ENCODE measurements around the gene SPC25. TPM values are rescaled to one million over a fixed set of nuclear protein-coding genes. Genes with fewer than 3 reads are reported as not detected.

SPC25 gene
- total RNA-seq (1 to 10 TPM in 2 of 9 donors, under 1 TPM in 3, not detected in 4; 0.40 to 3.8 (median 0.79) TPM), polyA plus RNA-seq (under 1 TPM in 1 of 2 donors, not detected in 1; 0.14 TPM)
- long read RNA-seq, donor 1: 0 reads
- long read RNA-seq, donor 2: 0 reads
- long read RNA-seq, donor 3, partial matches to known transcripts: 0 of 1 reads
- long read RNA-seq, donor 3, other reads (novel, unspliced or antisense): 1 of 1 reads

DNA sequence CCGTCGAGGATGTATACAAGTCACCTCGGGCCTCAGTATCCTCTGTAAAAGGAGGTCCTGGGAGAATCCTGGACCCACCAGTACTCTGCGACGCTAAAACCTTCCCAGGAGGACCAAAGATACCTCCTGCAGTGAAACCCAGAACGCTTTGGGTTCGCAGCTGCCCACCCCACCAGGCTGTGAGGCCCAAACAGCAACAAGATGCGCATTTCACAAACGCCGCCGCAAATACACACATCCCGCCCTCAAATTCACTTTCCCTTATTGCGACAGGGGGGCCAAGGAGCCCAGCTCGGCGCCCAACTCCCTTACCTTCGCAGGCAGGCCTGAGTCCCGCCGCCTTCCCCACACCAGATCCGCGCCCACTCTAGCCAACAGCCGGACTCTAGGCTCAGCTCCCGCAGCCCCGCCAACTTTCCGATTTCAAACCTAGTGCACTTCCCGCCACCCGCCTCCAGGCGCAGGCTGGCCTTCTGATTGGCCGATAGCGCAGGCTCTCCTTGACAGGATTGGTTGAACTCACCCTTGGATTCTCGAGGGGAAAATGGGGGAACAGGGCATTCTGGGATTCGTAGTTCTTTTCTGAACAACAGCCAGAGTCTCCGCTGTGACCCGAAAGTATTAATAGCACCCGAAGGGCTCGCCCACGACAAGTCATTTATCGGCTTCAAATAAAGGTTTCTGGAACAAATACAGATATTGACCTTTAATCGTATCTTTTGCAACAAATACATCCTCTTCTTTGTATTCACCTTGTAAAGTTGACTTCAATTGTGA is at the start of gene SPC25:
TSS of gene SPC25 (minus strand) at position 425 of the 777 bp plus-strand sequence. CDS start 911 bp downstream, outside the sequence.
- intact Hi-C loops (cut with DNase I): no loop called here
- Histone ChIP-seq H3K4me1 (peaks cover 0 to 10% (median 6%) of the 10 kb centered on the region in 12 donors), H3K27me3 (no peaks in the 10 kb centered on the region), H3K9me3 (no peaks in the 10 kb centered on the region), H3K4me3 (peak within 1 kb of the TSS in 11 of 12 donors; percentile 16 to 69 (median 53)), H3K27ac (no peak within 1 kb of the TSS), H3K36me3 (no peaks in the 10 kb centered on the region)
- WGBS, 4 donors: 0 to 2% (median 1%) methylated on average over 38 of the region's 38 CpGs
- TF ChIP-seq POLR2A (IDR thresholded peaks at IDR 0.05) (no peak), CTCF (IDR thresholded peaks at IDR 0.05) (no peak)
- peak; percentile 95 to 99 (median 99) for ATAC-seq
- DNase-seq: peak; percentile 87 to 92 (median 88)

DNA sequence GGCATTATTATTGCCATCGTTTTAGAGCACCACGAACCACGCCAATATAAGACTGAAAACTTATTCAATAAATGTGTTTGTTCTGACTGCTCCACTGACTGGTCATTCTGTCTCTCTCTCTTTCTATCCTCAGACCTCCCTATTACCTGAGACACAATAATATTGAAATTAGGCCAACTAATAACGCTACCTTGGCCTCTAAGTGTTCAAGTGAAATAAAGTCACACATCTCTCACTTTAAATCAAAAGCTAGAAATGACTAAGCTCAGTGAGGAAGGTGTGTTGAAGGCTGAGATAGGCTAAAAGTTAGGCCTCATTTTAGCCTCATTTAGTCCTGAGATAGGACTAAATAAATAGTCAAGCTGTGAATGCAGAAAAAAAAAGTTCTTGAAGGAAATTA is 49.7 kb upstream of the SPC25 start:
- intact Hi-C loops (cut with DNase I): no loop called here

GRCh38 chr2:168939061-168939460 is 48.8 kb upstream of the SPC25 start:
- DNase-seq (no peak), ATAC-seq (no peak)
- H3K27me3 ChIP-seq: no peaks in the 10 kb centered on the region
- H3K9me3 ChIP-seq: no peaks in the 10 kb centered on the region
- no peak overlapping the region for H3K4me3 ChIP-seq
- 91 to 95% (median 92%) methylated on average over 1 of the region's 1 CpG for WGBS, 4 donors
- no peak overlapping the region for H3K27ac ChIP-seq
- H3K4me1 ChIP-seq: no peaks in the 10 kb centered on the region
- H3K36me3 ChIP-seq: no peaks in the 10 kb centered on the region
- intact Hi-C loops (cut with DNase I): no loop called here
- no peak for TF ChIP-seq CTCF (IDR thresholded peaks at IDR 0.05)
- no peak for TF ChIP-seq POLR2A (IDR thresholded peaks at IDR 0.05)

More for the DNA sequence above, 49.7 kb upstream of the SPC25 start:
- 90 to 95% (median 93%) methylated on average over 4 of the region's 4 CpGs for WGBS, 4 donors
- no peaks in the 10 kb centered on the region for H3K4me1 ChIP-seq
- ATAC-seq: no peak
- no peak overlapping the region for H3K4me3 ChIP-seq
- DNase-seq: no peak
- H3K36me3 ChIP-seq: no peaks in the 10 kb centered on the region
- TF ChIP-seq CTCF (IDR thresholded peaks at IDR 0.05): no peak
- no peak for TF ChIP-seq POLR2A (IDR thresholded peaks at IDR 0.05)
- no peak overlapping the region for H3K27ac ChIP-seq
- H3K9me3 ChIP-seq: no peaks in the 10 kb centered on the region
- no peaks in the 10 kb centered on the region for H3K27me3 ChIP-seq

- no peak for ATAC-seq
- TF ChIP-seq CTCF (IDR thresholded peaks at IDR 0.05) (no peak), POLR2A (IDR thresholded peaks at IDR 0.05) (no peak)
- no peaks in the 10 kb centered on the region for H3K27me3 ChIP-seq
- H3K4me1 ChIP-seq: no peaks in the 10 kb centered on the region
- H3K4me3 ChIP-seq: no peak overlapping the region
- H3K9me3 ChIP-seq: no peaks in the 10 kb centered on the region
- intact Hi-C loops (cut with DNase I): no loop called here
- no peak for DNase-seq
- no peaks in the 10 kb centered on the region for H3K36me3 ChIP-seq
- H3K27ac ChIP-seq: no peak overlapping the region
- 68 to 81% (median 74%) methylated on average over 14 of the region's 14 CpGs for WGBS, 4 donors
These were observed 45.8 kb upstream of the SPC25 start for GRCh38 chr2:168935810-168936581.
